GM12865 (cell line): ENCODE data around the gene CDH4.

Experiments used
- DNase-seq: peaks from one replicate; pipeline ENCODE4 v3.0.0; 2010; ENCODE audit warnings: low read depth
- H3K4me3 ChIP-seq: 2 replicates; pipeline ENCODE4 v1.5.1; 2011; ENCODE audit warnings: mild to moderate bottlenecking, low read depth, low read length, control low read depth
- CTCF ChIP-seq: IDR thresholded peaks from 2 replicates; pipeline ENCODE4 v1.5.1; 2011; ENCODE audit warnings: low read length, control low read depth, low read depth, inconsistent platforms; ENCODE audit not compliant: insufficient read depth; ENCODE audit errors: missing control alignments

The CDH4 gene

DNA sequence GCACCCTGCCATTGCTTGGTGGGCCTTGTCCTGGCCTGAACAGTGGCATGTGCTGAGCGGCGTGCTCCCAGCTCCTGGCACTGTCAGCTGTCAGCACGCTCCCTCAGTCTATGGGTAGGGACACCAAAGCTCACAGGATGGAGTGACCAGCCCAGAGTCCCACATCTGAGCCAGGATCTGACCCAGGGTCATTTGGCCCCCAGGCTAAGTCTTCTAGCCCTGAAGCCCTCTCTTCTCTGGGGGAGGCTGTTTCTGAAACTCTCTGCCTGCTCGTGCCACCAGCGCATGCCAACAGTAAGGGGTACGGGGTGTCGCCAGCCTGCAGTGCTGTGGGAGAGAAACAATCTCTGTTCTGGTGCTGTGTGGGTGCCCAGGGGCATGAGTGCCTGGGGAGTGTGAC lies 37.1 kb downstream of the CDH4 start:
- H3K4me3 ChIP-seq, result no peak overlapping the region
- DNase-seq, result no peak
- TF ChIP-seq CTCF, result no peak

- no peak for DNase-seq
- TF ChIP-seq CTCF, result no peak
- no peak overlapping the region for H3K4me3 ChIP-seq
Measured at GRCh38 chr20:61290721-61291120, 38.7 kb downstream of the CDH4 start.

DNA sequence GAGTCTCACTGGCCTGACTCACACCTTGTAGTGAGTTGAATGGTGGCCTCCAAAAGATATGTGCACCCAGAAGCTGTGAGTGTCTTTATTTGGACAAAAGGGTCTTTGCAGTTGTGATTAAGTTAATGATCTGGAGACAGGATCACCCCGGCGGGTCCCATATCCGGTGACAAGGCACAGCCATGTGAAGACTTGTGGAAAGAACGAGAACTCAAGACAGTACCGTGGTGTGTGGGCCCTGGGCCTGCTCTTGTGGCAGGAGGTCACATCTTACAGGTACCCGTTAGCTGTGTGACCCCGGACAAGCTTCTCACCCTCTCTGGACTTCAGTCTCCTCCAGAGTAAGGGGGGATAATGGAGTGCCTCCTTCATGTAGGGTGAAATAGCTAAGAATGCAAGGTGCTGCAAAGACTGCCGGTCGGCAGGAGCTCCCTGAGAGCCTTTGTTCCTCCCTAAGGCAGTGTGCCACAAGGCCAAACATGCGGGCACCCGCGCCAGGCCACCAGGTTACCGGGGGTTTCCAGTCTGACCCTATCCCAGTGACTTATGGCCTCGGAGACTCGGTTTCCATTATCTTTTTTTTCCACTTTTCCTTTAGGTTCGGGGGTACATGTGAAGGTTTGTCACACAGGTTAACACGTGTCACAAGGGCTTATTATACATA lies 39.2 kb downstream of the CDH4 start:
- no peak overlapping the region for H3K4me3 ChIP-seq
- no peak for DNase-seq
- no peak for TF ChIP-seq CTCF

- no peak for TF ChIP-seq CTCF
- DNase-seq, result no peak
- no peak overlapping the region for H3K4me3 ChIP-seq
Measured at GRCh38 chr20:61292391-61292790, 40.3 kb downstream of the CDH4 start.

- no peak overlapping the region for H3K4me3 ChIP-seq
- DNase-seq, result no peak
- TF ChIP-seq CTCF, result no peak
Measured at GRCh38 chr20:61292821-61293612, 41.0 kb downstream of the CDH4 start.

DNA sequence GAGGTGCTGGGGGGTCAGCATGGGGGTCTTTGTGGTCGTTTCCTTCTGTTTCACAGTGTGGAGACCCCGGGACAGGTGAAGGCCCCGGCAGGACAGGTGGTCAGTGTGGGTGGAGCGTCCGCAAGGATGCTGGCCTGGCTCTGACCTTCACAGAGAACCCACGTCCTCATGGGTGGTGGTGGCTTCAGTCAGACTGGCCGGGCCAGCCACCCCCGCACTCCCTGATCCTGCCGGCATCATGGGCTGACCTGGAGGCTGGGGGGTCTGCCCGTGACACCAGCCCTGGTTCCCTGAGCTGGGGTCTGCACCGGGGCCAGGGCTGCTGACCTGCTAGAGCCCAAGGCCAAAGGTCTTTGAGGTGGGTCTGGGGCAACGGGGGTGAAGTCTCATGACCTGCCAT lies 41.9 kb downstream of the CDH4 start:
- no peak overlapping the region for H3K4me3 ChIP-seq
- no peak for TF ChIP-seq CTCF
- no peak for DNase-seq

DNA sequence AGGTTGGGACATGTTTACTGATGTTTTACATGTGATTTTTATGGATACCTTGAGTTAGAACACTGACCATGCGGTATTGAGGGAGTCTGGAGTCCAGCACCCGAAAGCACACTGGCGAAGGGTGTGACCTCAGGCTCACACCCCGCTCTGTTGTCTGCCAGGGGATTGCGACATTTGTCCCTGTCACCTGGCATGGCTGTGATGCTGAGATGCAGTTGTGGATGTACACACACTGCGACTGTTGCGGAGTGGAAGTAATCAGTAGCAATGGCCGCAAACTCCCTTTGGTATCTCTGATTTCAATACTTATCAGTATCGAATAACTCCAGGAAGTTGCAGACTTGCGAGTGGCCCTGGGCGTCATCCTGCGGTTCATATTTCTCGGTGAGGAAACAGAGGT lies 43.2 kb downstream of the CDH4 start:
- no peak overlapping the region for H3K4me3 ChIP-seq
- no peak for TF ChIP-seq CTCF
- DNase-seq, result no peak
